ENCODE data around the gene S100A7A. TPM values are rescaled to one million over a fixed set of nuclear protein-coding genes. Genes with fewer than 3 reads are reported as not detected.
"Not testable (repeated sequence)": the region's sequence is repeated elsewhere in the genome, so short reads cannot be mapped to it uniquely, and the experiment has no call there.

The S100A7A gene
- total RNA-seq, 6 donors from 2014 or later: not detected

GRCh38 chr1:153443486-153443885 is 27.2 kb downstream of the S100A7A start:
- TF ChIP-seq EP300 (IDR thresholded peaks at IDR 0.05): no peak
- no peak for TF ChIP-seq POLR2AphosphoS5 (IDR thresholded peaks at IDR 0.05)
- no peak for TF ChIP-seq POLR2A (IDR thresholded peaks at IDR 0.05)
- TF ChIP-seq, protein P1, sequence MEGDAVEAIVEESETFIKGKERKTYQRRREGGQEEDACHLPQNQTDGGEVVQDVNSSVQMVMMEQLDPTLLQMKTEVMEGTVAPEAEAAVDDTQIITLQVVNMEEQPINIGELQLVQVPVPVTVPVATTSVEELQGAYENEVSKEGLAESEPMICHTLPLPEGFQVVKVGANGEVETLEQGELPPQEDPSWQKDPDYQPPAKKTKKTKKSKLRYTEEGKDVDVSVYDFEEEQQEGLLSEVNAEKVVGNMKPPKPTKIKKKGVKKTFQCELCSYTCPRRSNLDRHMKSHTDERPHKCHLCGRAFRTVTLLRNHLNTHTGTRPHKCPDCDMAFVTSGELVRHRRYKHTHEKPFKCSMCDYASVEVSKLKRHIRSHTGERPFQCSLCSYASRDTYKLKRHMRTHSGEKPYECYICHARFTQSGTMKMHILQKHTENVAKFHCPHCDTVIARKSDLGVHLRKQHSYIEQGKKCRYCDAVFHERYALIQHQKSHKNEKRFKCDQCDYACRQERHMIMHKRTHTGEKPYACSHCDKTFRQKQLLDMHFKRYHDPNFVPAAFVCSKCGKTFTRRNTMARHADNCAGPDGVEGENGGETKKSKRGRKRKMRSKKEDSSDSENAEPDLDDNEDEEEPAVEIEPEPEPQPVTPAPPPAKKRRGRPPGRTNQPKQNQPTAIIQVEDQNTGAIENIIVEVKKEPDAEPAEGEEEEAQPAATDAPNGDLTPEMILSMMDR (IDR thresholded peaks at IDR 0.05): no peak
- H3K27me3 ChIP-seq: no peaks in the 10 kb centered on the region
- 70 to 88% methylated on average over 1 to 4 of the region's 4 CpGs for WGBS, 2 donors
- DNase-seq (no peak), ATAC-seq (ENCODE audit: low FRiP score in 2 of 2) (no peak)
- H3K36me3 ChIP-seq: no peaks in the 10 kb centered on the region
- H3K27ac ChIP-seq: no peak overlapping the region
- no peaks in the 10 kb centered on the region for H3K9me3 ChIP-seq
- H3K4me3 ChIP-seq: no peak overlapping the region
- H3K4me1 ChIP-seq: no peaks in the 10 kb centered on the region

DNA sequence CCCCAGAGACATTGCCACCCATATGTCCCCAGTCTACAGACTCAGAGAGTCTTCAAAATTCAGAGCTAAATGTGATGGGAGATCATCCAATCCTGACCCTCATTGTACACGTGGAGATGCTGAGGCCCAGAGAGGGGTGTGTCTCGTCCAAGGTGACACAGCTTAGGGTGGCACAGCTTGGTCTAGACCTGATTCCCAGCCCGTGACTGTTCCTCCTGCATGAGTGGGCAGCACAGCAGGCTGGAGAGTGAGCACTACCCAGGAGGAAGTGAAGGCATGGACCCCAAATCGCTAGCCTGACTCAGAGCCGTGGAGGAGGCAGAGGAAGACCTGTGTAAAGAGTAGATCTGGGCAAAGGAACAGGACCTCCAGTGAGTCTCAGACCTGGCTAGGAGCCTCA is 27.8 kb downstream of the S100A7A start:
- Histone ChIP-seq H3K4me1 (no peaks in the 10 kb centered on the region), H3K4me3 (no peak overlapping the region), H3K9me3 (no peaks in the 10 kb centered on the region), H3K36me3 (no peaks in the 10 kb centered on the region), H3K27me3 (no peaks in the 10 kb centered on the region), H3K27ac (no peak overlapping the region)
- ATAC-seq (ENCODE audit: low FRiP score in 2 of 2): no peak
- no peak for DNase-seq
- 63 to 68% methylated on average over 3 to 5 of the region's 5 CpGs for WGBS, 2 donors
- TF ChIP-seq POLR2A (IDR thresholded peaks at IDR 0.05) (no peak), POLR2AphosphoS5 (IDR thresholded peaks at IDR 0.05) (no peak), EP300 (IDR thresholded peaks at IDR 0.05) (no peak)
- TF ChIP-seq, protein P1 (IDR thresholded peaks at IDR 0.05): no peak

GRCh38 chr1:153447498-153448170 is 31.3 kb downstream of the S100A7A start:
- H3K9me3 ChIP-seq: no peaks in the 10 kb centered on the region
- H3K36me3 ChIP-seq: no peaks in the 10 kb centered on the region
- H3K4me3 ChIP-seq: no peak overlapping the region
- H3K27me3 ChIP-seq: no peaks in the 10 kb centered on the region
- ATAC-seq (ENCODE audit: low FRiP score in 2 of 2) (no peak), DNase-seq (no peak)
- no peak for TF ChIP-seq POLR2A (IDR thresholded peaks at IDR 0.05)
- TF ChIP-seq POLR2AphosphoS5 (IDR thresholded peaks at IDR 0.05): no peak
- TF ChIP-seq EP300 (IDR thresholded peaks at IDR 0.05): no peak
- TF ChIP-seq, protein P1 (IDR thresholded peaks at IDR 0.05): no peak
- no peak overlapping the region for H3K27ac ChIP-seq
- WGBS, 2 donors: 83 to 85% methylated on average over 1 of the region's 1 CpG
- H3K4me1 ChIP-seq: no peaks in the 10 kb centered on the region

- H3K27ac ChIP-seq; H3K9me3 ChIP-seq; ATAC-seq (ENCODE audit: low FRiP score in 2 of 2); H3K4me3 ChIP-seq; H3K4me1 ChIP-seq; H3K27me3 ChIP-seq; DNase-seq; H3K36me3 ChIP-seq: not testable (repeated sequence)
- WGBS, 2 donors: 79 to 87% methylated on average over 4 of the region's 4 CpGs
Observed at GRCh38 chr1:153448851-153449250, 32.5 kb downstream of the S100A7A start.

DNA sequence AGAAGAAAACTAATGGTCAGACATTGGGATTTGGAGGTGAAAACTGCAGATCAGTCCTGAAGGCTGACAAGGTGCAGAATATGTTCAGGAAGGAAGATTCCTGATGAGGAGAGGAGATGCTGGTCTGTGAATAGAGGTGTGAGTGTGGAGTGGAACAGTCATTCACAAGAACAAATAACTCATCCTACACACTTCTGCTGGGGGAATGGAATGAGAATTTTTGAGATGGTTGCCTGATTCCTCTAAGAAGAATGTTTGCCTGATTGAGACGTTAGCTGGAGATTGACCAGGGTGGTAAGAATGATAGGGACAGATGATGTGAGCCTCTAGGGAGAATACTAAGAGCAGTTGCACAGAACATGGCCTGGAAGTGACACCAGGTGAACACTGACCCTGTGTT is 40.1 kb downstream of the S100A7A start:
- TF ChIP-seq POLR2AphosphoS5 (IDR thresholded peaks at IDR 0.05) (no peak), POLR2A (IDR thresholded peaks at IDR 0.05) (no peak), EP300 (IDR thresholded peaks at IDR 0.05) (no peak)
- TF ChIP-seq, protein P1 (IDR thresholded peaks at IDR 0.05): no peak
- no peak for DNase-seq
- Histone ChIP-seq H3K36me3 (no peaks in the 10 kb centered on the region), H3K27me3 (no peaks in the 10 kb centered on the region), H3K4me3 (no peak overlapping the region), H3K9me3 (no peaks in the 10 kb centered on the region), H3K4me1 (no peaks in the 10 kb centered on the region), H3K27ac (no peak overlapping the region)
- ATAC-seq (ENCODE audit: low FRiP score in 2 of 2): no peak
- WGBS, 2 donors: 61 to 69% methylated on average over 1 of the region's 1 CpG
